A549 treated with Hydrocortisone at 1 μM for 4 hours (cell line): Measurements from ENCODE around the gene PRPSAP2. TPM values are rescaled to one million over a fixed set of nuclear protein-coding genes. Genes with fewer than 3 reads are reported as not detected.

Experiments
- total RNA-seq: library from RNA; stranded (reverse); fragments of 200-300 nt; extraction: Qiagen RNA extraction; gene quantifications from 5 replicates; pipeline ENCODE4 v1.2.3, GENCODE V29; 2022

PRPSAP2 gene
- total RNA-seq = 39.5 to 45.2 TPM (median 41.4 TPM) in 5 replicates

DNA sequence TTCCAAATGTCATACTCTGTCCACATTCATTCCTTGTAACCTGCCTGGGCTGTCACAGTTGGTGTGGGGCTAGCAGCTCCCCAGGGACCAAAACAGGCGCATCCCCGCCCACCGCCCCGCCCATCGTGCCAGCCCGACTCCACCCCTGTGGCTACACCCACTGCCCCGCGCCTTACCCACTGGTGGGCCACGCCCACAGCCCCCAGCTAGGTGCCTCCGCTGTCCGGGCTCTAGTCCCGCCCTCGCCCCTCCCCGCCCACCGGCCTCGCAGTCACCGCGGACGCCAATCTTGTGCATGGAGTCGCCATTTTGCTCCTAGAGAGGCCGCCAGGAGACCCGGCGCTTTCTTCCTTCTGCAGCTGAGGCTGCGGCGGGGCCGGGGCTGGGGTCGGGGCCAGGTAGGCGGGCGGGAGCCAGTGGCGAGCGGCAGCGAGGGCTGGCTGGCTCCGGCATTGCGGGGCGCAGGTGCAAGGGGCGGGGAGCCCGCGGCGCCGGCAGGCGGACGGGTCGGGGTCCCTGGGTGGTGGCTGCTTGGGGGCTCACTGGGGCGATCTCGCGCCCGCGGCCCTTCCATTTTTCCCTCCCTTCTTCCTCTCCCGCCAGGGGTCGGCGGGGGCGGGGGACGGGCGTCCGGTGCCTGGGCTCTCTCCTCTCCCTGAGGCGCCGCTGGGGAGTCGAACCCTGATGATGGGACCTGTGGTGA is at the start of gene PRPSAP2:
PRPSAP2 (plus strand) TSS at position 268 of the 703 bp plus-strand sequence. CDS start 7,703 bp downstream, outside the sequence.

DNA sequence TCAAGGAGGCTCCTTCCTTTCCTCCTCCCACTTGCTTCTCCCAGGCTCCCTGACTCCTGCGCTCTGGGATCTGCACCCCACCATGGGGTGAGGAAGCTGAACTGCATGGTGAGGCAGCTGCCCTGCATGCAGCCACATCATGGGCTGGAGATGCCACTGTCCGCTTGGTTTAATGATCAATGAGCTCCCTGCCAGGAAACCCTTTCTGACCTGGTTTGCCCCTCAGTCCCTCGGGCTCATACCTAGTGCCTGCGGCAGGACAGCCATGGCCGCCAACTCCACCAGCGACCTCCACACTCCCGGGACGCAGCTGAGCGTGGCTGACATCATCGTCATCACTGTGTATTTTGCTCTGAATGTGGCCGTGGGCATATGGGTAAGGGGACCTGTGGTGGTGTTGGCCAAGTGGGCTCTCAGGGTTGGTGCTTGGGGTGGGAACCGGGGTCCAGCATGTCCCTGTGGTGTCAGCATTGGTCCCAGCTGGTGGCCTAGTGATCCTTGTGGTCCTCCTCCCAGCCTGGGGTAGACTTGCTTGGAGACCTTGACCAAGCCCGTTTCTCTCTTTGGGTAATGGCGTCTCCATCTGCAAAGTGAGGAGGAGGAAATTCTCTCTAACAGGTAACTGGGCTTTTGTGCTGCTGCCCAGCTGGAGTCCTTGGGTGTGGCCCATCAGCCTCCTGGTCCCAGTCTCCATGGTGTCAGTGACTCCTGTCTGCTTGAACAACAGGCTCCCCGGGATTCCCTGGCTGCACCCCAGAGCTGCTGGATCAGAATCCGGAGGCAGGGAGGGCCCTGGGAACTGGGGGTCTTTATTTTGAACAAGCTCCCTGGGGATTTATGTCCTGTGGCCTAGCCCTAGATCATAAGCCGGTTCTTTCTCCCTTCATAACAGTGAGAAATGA is 94.3 kb downstream of the PRPSAP2 start, which contains the start of gene SLC5A10:
SLC5A10 (plus strand) TSS at position 225 of the 902 bp plus-strand sequence; CDS start at position 266, 41 bp downstream.

Other genes with a start within 250 kb of the PRPSAP2 start
- not detected in 5 replicates for gene TBC1D28, start 213.7 kb upstream of the PRPSAP2 start, total RNA-seq
- gene FOXO3B, start 175.8 kb upstream of the PRPSAP2 start, total RNA-seq = 2.9 to 4.3 TPM (median 3.8 TPM) in 5 replicates
- 0.92 to 1.3 TPM (median 1.3 TPM) in 5 replicates for gene FBXW10, start 114.1 kb upstream of the PRPSAP2 start, total RNA-seq
- 60.1 to 87.8 TPM (median 62.1 TPM) in 5 replicates for gene TVP23B, start 76.9 kb upstream of the PRPSAP2 start, total RNA-seq
- gene SLC5A10, start 94.0 kb downstream of the PRPSAP2 start, total RNA-seq = 0.20 to 0.25 TPM (median 0.21 TPM) in 5 replicates
- 33.1 to 37.5 TPM (median 35.0 TPM) in 5 replicates for gene FAM83G, start 146.6 kb downstream of the PRPSAP2 start, total RNA-seq
- gene GRAP, start 188.8 kb downstream of the PRPSAP2 start, total RNA-seq = 0.24 to 0.41 TPM (median 0.38 TPM) in 5 replicates